Thymus (tissue), 11 donors: ENCODE results near the gene RBBP9. TPM values are rescaled to one million over a fixed set of nuclear protein-coding genes. Genes with fewer than 3 reads are reported as not detected.
"Not testable (repeated sequence)": the region's sequence is repeated elsewhere in the genome, so short reads cannot be mapped to it uniquely, and the experiment has no call there.

ENCODE experiments used
- DNase-seq, 9 donors: peaks; one replicate each; pipeline ENCODE4 v3.0.0-alpha.2; 2013; ENCODE audit warnings: low spot score in 9 of 9, low read depth in 6 of 9, missing footprints in 1 of 9
- H3K27ac ChIP-seq, 2 donors: one replicate each; pipeline ENCODE4 v1.5.1; 2013; ENCODE audit warnings: control low read depth in 1 of 2, low read depth in 1 of 2, low read length in 1 of 2, mild to moderate bottlenecking in 1 of 2, moderate library complexity in 1 of 2
- H3K27me3 ChIP-seq, 2 donors: one replicate each; pipeline ENCODE4 v1.5.1; 2013; ENCODE audit warnings: low read length in 1 of 2; ENCODE audit not compliant: control insufficient read depth in 2 of 2, insufficient read depth in 1 of 2
- H3K36me3 ChIP-seq, 2 donors: one replicate each; pipeline ENCODE4 v1.5.1; 2013; ENCODE audit warnings: low read length in 1 of 2, mild to moderate bottlenecking in 1 of 2, moderate library complexity in 1 of 2; ENCODE audit not compliant: control insufficient read depth in 2 of 2, insufficient read depth in 2 of 2
- H3K4me1 ChIP-seq, 2 donors: one replicate each; pipeline ENCODE4 v1.5.1; 2013; ENCODE audit warnings: low read length in 2 of 2; ENCODE audit not compliant: control insufficient read depth in 2 of 2, insufficient read depth in 2 of 2
- H3K4me3 ChIP-seq, 2 donors: one replicate each; pipeline ENCODE4 v1.5.1; 2013; ENCODE audit warnings: low read length in 2 of 2, control low read depth in 1 of 2, mild to moderate bottlenecking in 1 of 2
- H3K9me3 ChIP-seq, 2 donors: one replicate each; pipeline ENCODE4 v1.5.1; 2013; ENCODE audit warnings: low read length in 1 of 2, mild to moderate bottlenecking in 1 of 2; ENCODE audit not compliant: control insufficient read depth in 2 of 2, insufficient read depth in 1 of 2
- WGBS: extraction: QIAGEN DNeasy Blood & Tissue Kit; methylation state at CpG from one replicate; pipeline ENCODE4 v1.1.7; 2013; 5-methylcytosine and 5-hydroxymethylcytosine counted together
- polyA plus RNA-seq: library from polyadenylated mRNA; stranded (reverse); fragments of 200-250 nt; gene quantifications from one replicate; pipeline ENCODE4 v1.2.3, GENCODE V29; 2013
- total RNA-seq: library from RNA; stranded (reverse); fragments of 120-200 nt; gene quantifications from one replicate; pipeline ENCODE4 v1.2.4, GENCODE V29; 2013
- donor health status: healthy.

The RBBP9 gene
- total and polyA plus RNA-seq, 2 donors = 8.9 to 12.7 TPM

GRCh38 chr20:18513208-18513607 is 16.2 kb upstream of the RBBP9 start:
- H3K36me3 ChIP-seq = peaks cover 12 to 31% of the 10 kb centered on the region in 2 donors
- H3K27me3 ChIP-seq = no peaks in the 10 kb centered on the region
- no peak for DNase-seq
- whole genome bisulfite sequencing = 96% methylated on average over 7 of the region's 7 CpGs
- no peaks in the 10 kb centered on the region for H3K9me3 ChIP-seq
- no peak overlapping the region for H3K27ac ChIP-seq
- no peak overlapping the region for H3K4me3 ChIP-seq
- peaks cover 3 to 4% of the 10 kb centered on the region in 2 donors for H3K4me1 ChIP-seq

GRCh38 chr20:18511571-18511970 is 14.5 kb upstream of the RBBP9 start:
- WGBS = 99% methylated on average over 1 of the region's 1 CpG
- Histone ChIP-seq H3K36me3 (peaks cover 9 to 31% of the 10 kb centered on the region in 2 donors), H3K27ac (no peak overlapping the region), H3K27me3 (no peaks in the 10 kb centered on the region), H3K4me3 (no peak overlapping the region), H3K9me3 (no peaks in the 10 kb centered on the region), H3K4me1 (peaks cover 3 to 11% of the 10 kb centered on the region in 2 donors)
- no peak for DNase-seq

- no peaks in the 10 kb centered on the region for H3K9me3 ChIP-seq
- H3K27ac ChIP-seq = peak within 1 kb of the TSS; percentile 100
- H3K36me3 ChIP-seq = peaks cover 4 to 17% of the 10 kb centered on the region in 2 donors
- H3K4me1 ChIP-seq = peaks cover 3 to 11% of the 10 kb centered on the region in 2 donors
- peak within 1 kb of the TSS; percentile 71 to 74 for H3K4me3 ChIP-seq
- H3K27me3 ChIP-seq = peaks cover 2 to 6% of the 10 kb centered on the region in 2 donors
- DNase-seq = peak; percentile 95 to 99 (median 97)
- WGBS = under 1% methylated on average over 69 of the region's 69 CpGs
Measured at GRCh38 chr20:18507218-18508191, 10.5 kb upstream of the RBBP9 start, which contains the start of gene SEC23B. Gene SEC23B (plus strand): TSS chr20:18507940. CDS start chr20:18510836, 2,896 bp downstream.

- 65% methylated on average over 8 of the region's 8 CpGs for WGBS
Measured at GRCh38 chr20:18506744-18507143, 9.7 kb upstream of the RBBP9 start.

GRCh38 chr20:18504479-18505060 is 7.5 kb upstream of the RBBP9 start:
- DNase-seq = no peak
- Histone ChIP-seq H3K36me3 (peaks cover 0 to 2% of the 10 kb centered on the region in 2 donors), H3K4me1 (peaks cover 3 to 11% of the 10 kb centered on the region in 2 donors), H3K9me3 (no peaks in the 10 kb centered on the region), H3K27ac (no peak overlapping the region), H3K27me3 (peaks cover 2 to 6% of the 10 kb centered on the region in 2 donors), H3K4me3 (no peak overlapping the region)
- 85% methylated on average over 31 of the region's 31 CpGs for WGBS

More at GRCh38 chr20:18506744-18507143, 9.7 kb upstream of the RBBP9 start:
- Histone ChIP-seq H3K4me1 (peaks cover 3 to 11% of the 10 kb centered on the region in 2 donors), H3K4me3 (peak overlapping the region; percentile 71 to 74), H3K36me3 (peaks cover 4 to 15% of the 10 kb centered on the region in 2 donors), H3K9me3 (no peaks in the 10 kb centered on the region), H3K27me3 (peaks cover 2 to 6% of the 10 kb centered on the region in 2 donors), H3K27ac (peak overlapping the region; percentile 100)
- peak in 2 of 9 donors; percentile 4 to 17 for DNase-seq

GRCh38 chr20:18501672-18502071 is 4.6 kb upstream of the RBBP9 start:
- not testable (repeated sequence) for H3K27me3 ChIP-seq, H3K4me1 ChIP-seq, H3K27ac ChIP-seq, DNase-seq, H3K9me3 ChIP-seq, H3K36me3 ChIP-seq, H3K4me3 ChIP-seq
- WGBS = 94% methylated on average over 1 of the region's 1 CpG

GRCh38 chr20:18497603-18498002 is 578 bp upstream of the RBBP9 start:
- H3K4me3 ChIP-seq = no peak overlapping the region

GRCh38 chr20:18496042-18496441 is 983 bp downstream of the RBBP9 start:
- DNase-seq = no peak
- H3K9me3 ChIP-seq = no peaks in the 10 kb centered on the region
- H3K36me3 ChIP-seq = peaks cover 2 to 6% of the 10 kb centered on the region in 2 donors
- H3K27ac ChIP-seq = no peak overlapping the region
- WGBS = 56% methylated on average over 7 of the region's 7 CpGs
- peak overlapping the region; percentile 79 to 89 for H3K4me3 ChIP-seq
- H3K4me1 ChIP-seq = peaks cover 0 to 6% of the 10 kb centered on the region in 2 donors
- no peaks in the 10 kb centered on the region for H3K27me3 ChIP-seq

More at GRCh38 chr20:18497603-18498002, 578 bp upstream of the RBBP9 start:
- Histone ChIP-seq H3K36me3 (peaks cover 2 to 6% of the 10 kb centered on the region in 2 donors), H3K27me3 (no peaks in the 10 kb centered on the region), H3K27ac (no peak overlapping the region), H3K9me3 (no peaks in the 10 kb centered on the region), H3K4me1 (peaks cover 0 to 6% of the 10 kb centered on the region in 2 donors)
- 95% methylated on average over 3 of the region's 3 CpGs for WGBS
- no peak for DNase-seq

- Histone ChIP-seq H3K9me3 (no peaks in the 10 kb centered on the region), H3K4me3 (no peak overlapping the region), H3K27me3 (no peaks in the 10 kb centered on the region), H3K4me1 (no peaks in the 10 kb centered on the region), H3K27ac (no peak overlapping the region), H3K36me3 (peaks cover 4 to 17% of the 10 kb centered on the region in 2 donors)
- DNase-seq = no peak
- 98% methylated on average over 3 of the region's 3 CpGs for WGBS
Measured at GRCh38 chr20:18488301-18488700, 8.7 kb downstream of the RBBP9 start.
